Stimulated activated naive B cell treated with anti-CD40 and anti-IgM and Interleukin-4, amounts not matched to agents 10 μg/mL and 1 μg/mL and 100 μg/mL, for 72 hours (primary cell): ENCODE results near the gene PHGDH.
"Not testable (repeated sequence)": the region's sequence is repeated elsewhere in the genome, so short reads cannot be mapped to it uniquely, and the experiment has no call there.

Experiments
- ATAC-seq, 2 donors: fragments of 150-1000 bp; cut with Tn5 transposase; replicated peaks; 2 replicates each; pipeline ENCODE4 v1.10.0; 2021; ENCODE audit warnings: moderate library complexity in 1 of 2
- DNase-seq: peaks from one replicate; pipeline ENCODE4 v3.0.0; 2021
- H3K27ac Mint-ChIP-seq: one replicate; pipeline ENCODE4 v1.8.0; 2022; ENCODE audit warnings: mild to moderate bottlenecking, mixed read lengths
- H3K27me3 Mint-ChIP-seq, 2 donors: one replicate each; pipeline ENCODE4 v1.8.0; 2022; ENCODE audit warnings: mixed read lengths in 2 of 2
- H3K36me3 Mint-ChIP-seq, 2 donors: one replicate each; pipeline ENCODE4 v1.8.0; 2022; ENCODE audit warnings: mixed read lengths in 2 of 2, mild to moderate bottlenecking in 1 of 2
- H3K4me1 Mint-ChIP-seq, 2 donors: one replicate each; pipeline ENCODE4 v1.8.0; 2022; ENCODE audit warnings: mixed read lengths in 2 of 2, mild to moderate bottlenecking in 1 of 2
- H3K4me3 Mint-ChIP-seq, 2 donors: one replicate each; pipeline ENCODE4 v1.8.0; 2022; ENCODE audit warnings: mild to moderate bottlenecking in 2 of 2, mixed read lengths in 2 of 2, moderate library complexity in 1 of 2
- H3K9me3 Mint-ChIP-seq, 2 donors: one replicate each; pipeline ENCODE4 v1.8.0; 2022; ENCODE audit warnings: mixed read lengths in 2 of 2, mild to moderate bottlenecking in 1 of 2

Gene PHGDH

GRCh38 chr1:119681560-119681959 is 30.2 kb upstream of the PHGDH start:
- Mint-ChIP-seq H3K9me3 (no peaks in the 10 kb centered on the region), H3K36me3 (no peaks in the 10 kb centered on the region), H3K4me3 (no peak overlapping the region), H3K27me3 (peaks cover 8 to 14% of the 10 kb centered on the region in 2 donors), H3K4me1 (no peaks in the 10 kb centered on the region), H3K27ac (no peak overlapping the region)
- ATAC-seq (no peak), DNase-seq (no peak)

- Mint-ChIP-seq H3K4me1 (no peaks in the 10 kb centered on the region), H3K4me3 (no peak overlapping the region), H3K36me3 (no peaks in the 10 kb centered on the region), H3K27ac (no peak overlapping the region), H3K9me3 (no peaks in the 10 kb centered on the region), H3K27me3 (peaks cover 8 to 12% of the 10 kb centered on the region in 2 donors)
- DNase-seq (no peak), ATAC-seq (no peak)
Measured at GRCh38 chr1:119682141-119682540, 29.6 kb upstream of the PHGDH start.

GRCh38 chr1:119683893-119684292 is 27.8 kb upstream of the PHGDH start:
- Mint-ChIP-seq H3K27me3 (peaks cover 0 to 2% of the 10 kb centered on the region in 2 donors), H3K27ac (no peak overlapping the region), H3K36me3 (no peaks in the 10 kb centered on the region), H3K4me1 (no peaks in the 10 kb centered on the region), H3K9me3 (no peaks in the 10 kb centered on the region), H3K4me3 (no peak overlapping the region)
- ATAC-seq (no peak), DNase-seq (no peak)

- Mint-ChIP-seq H3K4me1 (no peaks in the 10 kb centered on the region), H3K4me3 (no peak overlapping the region), H3K27me3 (no peaks in the 10 kb centered on the region), H3K9me3 (peaks cover 0 to under 1% of the 10 kb centered on the region in 2 donors), H3K27ac (no peak overlapping the region), H3K36me3 (no peaks in the 10 kb centered on the region)
- no peak for ATAC-seq
- DNase-seq, result no peak
Measured at GRCh38 chr1:119686661-119687060, 25.1 kb upstream of the PHGDH start.

GRCh38 chr1:119687434-119688079 is 24.2 kb upstream of the PHGDH start:
- Mint-ChIP-seq H3K27ac (no peak overlapping the region), H3K4me3 (no peak overlapping the region), H3K36me3 (no peaks in the 10 kb centered on the region), H3K27me3 (no peaks in the 10 kb centered on the region), H3K4me1 (no peaks in the 10 kb centered on the region), H3K9me3 (peaks cover 0 to 2% of the 10 kb centered on the region in 2 donors)
- DNase-seq (no peak), ATAC-seq (no peak)

- Mint-ChIP-seq H3K9me3 (peaks cover 0 to 4% of the 10 kb centered on the region in 2 donors), H3K4me1 (no peaks in the 10 kb centered on the region), H3K27me3 (no peaks in the 10 kb centered on the region), H3K27ac (no peak overlapping the region), H3K4me3 (no peak overlapping the region), H3K36me3 (no peaks in the 10 kb centered on the region)
- ATAC-seq, result no peak
- DNase-seq, result no peak
Measured at GRCh38 chr1:119688810-119689209, 22.9 kb upstream of the PHGDH start.

- Mint-ChIP-seq H3K27ac (no peak overlapping the region), H3K9me3 (peaks cover 0 to 4% of the 10 kb centered on the region in 2 donors), H3K36me3 (no peaks in the 10 kb centered on the region), H3K27me3 (peaks cover 0 to 5% of the 10 kb centered on the region in 2 donors), H3K4me1 (no peaks in the 10 kb centered on the region), H3K4me3 (no peak overlapping the region)
- DNase-seq (no peak), ATAC-seq (no peak)
Measured at GRCh38 chr1:119689511-119689910, 22.2 kb upstream of the PHGDH start.

- H3K4me3 Mint-ChIP-seq, DNase-seq: not testable (repeated sequence)
- peaks cover 10 to 16% of the 10 kb centered on the region in 2 donors for H3K9me3 Mint-ChIP-seq
Measured at GRCh38 chr1:119696863-119697262, 14.9 kb upstream of the PHGDH start.

GRCh38 chr1:119697598-119697997 is 14.1 kb upstream of the PHGDH start:
- Mint-ChIP-seq H3K4me1 (no peaks in the 10 kb centered on the region), H3K4me3 (no peak overlapping the region), H3K27me3 (peaks cover 34 to 35% of the 10 kb centered on the region in 2 donors), H3K27ac (no peak overlapping the region), H3K36me3 (peaks cover 11 to 13% of the 10 kb centered on the region in 2 donors), H3K9me3 (peaks cover 16 to 22% of the 10 kb centered on the region in 2 donors)
- ATAC-seq, result no peak
- DNase-seq, result no peak

More at GRCh38 chr1:119696863-119697262, 14.9 kb upstream of the PHGDH start:
- not testable (repeated sequence) for H3K4me1 Mint-ChIP-seq, ATAC-seq, H3K27ac Mint-ChIP-seq, H3K36me3 Mint-ChIP-seq
- H3K27me3 Mint-ChIP-seq, result peaks cover 28 to 35% of the 10 kb centered on the region in 2 donors

- H3K36me3 Mint-ChIP-seq, result peaks cover 13 to 14% of the 10 kb centered on the region in 2 donors
- DNase-seq, result no peak
- no peak for ATAC-seq
- no peak overlapping the region for H3K4me3 Mint-ChIP-seq
- H3K27ac Mint-ChIP-seq, result no peak overlapping the region
- H3K27me3 Mint-ChIP-seq, result peaks cover 39 to 41% of the 10 kb centered on the region in 2 donors
- H3K4me1 Mint-ChIP-seq, result no peaks in the 10 kb centered on the region
- H3K9me3 Mint-ChIP-seq, result peaks cover 20 to 24% of the 10 kb centered on the region in 2 donors
Measured at GRCh38 chr1:119700326-119700725, 11.4 kb upstream of the PHGDH start.

GRCh38 chr1:119701659-119702058 is 10.1 kb upstream of the PHGDH start:
- peaks cover 20 to 23% of the 10 kb centered on the region in 2 donors for H3K9me3 Mint-ChIP-seq
- no peak for ATAC-seq
- H3K4me3 Mint-ChIP-seq, result no peak overlapping the region
- H3K27me3 Mint-ChIP-seq, result peaks cover 30 to 40% of the 10 kb centered on the region in 2 donors
- H3K36me3 Mint-ChIP-seq, result peaks cover 13 to 14% of the 10 kb centered on the region in 2 donors
- H3K4me1 Mint-ChIP-seq, result no peaks in the 10 kb centered on the region
- no peak for DNase-seq
- no peak overlapping the region for H3K27ac Mint-ChIP-seq

- ATAC-seq (no peak), DNase-seq (no peak)
- Mint-ChIP-seq H3K4me1 (no peaks in the 10 kb centered on the region), H3K27ac (no peak overlapping the region), H3K4me3 (no peak overlapping the region), H3K27me3 (peaks cover 33 to 40% of the 10 kb centered on the region in 2 donors), H3K9me3 (peaks cover 20 to 23% of the 10 kb centered on the region in 2 donors), H3K36me3 (peaks cover 13 to 14% of the 10 kb centered on the region in 2 donors)
Measured at GRCh38 chr1:119702384-119702783, 9.3 kb upstream of the PHGDH start.

GRCh38 chr1:119703666-119704450 is 7.9 kb upstream of the PHGDH start:
- ATAC-seq, result no peak
- no peak overlapping the region for H3K27ac Mint-ChIP-seq
- no peak for DNase-seq
- H3K4me3 Mint-ChIP-seq, result no peak overlapping the region
- H3K9me3 Mint-ChIP-seq, result peaks cover 20 to 23% of the 10 kb centered on the region in 2 donors
- peaks cover 35 to 44% of the 10 kb centered on the region in 2 donors for H3K27me3 Mint-ChIP-seq
- H3K4me1 Mint-ChIP-seq, result no peaks in the 10 kb centered on the region
- H3K36me3 Mint-ChIP-seq, result peaks cover 13 to 14% of the 10 kb centered on the region in 2 donors

GRCh38 chr1:119706599-119706998 is 5.1 kb upstream of the PHGDH start:
- Mint-ChIP-seq H3K27me3 (peaks cover 29 to 54% of the 10 kb centered on the region in 2 donors), H3K9me3 (peaks cover 12 to 13% of the 10 kb centered on the region in 2 donors)
- not testable (repeated sequence) for H3K27ac Mint-ChIP-seq, DNase-seq, ATAC-seq, H3K36me3 Mint-ChIP-seq, H3K4me1 Mint-ChIP-seq, H3K4me3 Mint-ChIP-seq

GRCh38 chr1:119711356-119711803 is 354 bp upstream of the PHGDH start:
- H3K27me3 Mint-ChIP-seq, result peaks cover 37 to 52% of the 10 kb centered on the region in 2 donors
- peak overlapping the region; percentile 86 to 89 for H3K4me3 Mint-ChIP-seq
- ATAC-seq, DNase-seq, H3K9me3 Mint-ChIP-seq, H3K36me3 Mint-ChIP-seq: not testable (repeated sequence)
- peak overlapping the region; percentile 65 for H3K27ac Mint-ChIP-seq
- peaks cover 12 to 21% of the 10 kb centered on the region in 2 donors for H3K4me1 Mint-ChIP-seq
